ENCODE measurements around the gene SENP3. TPM values are rescaled to one million over a fixed set of nuclear protein-coding genes. Genes with fewer than 3 reads are reported as not detected.
A peak's percentile ranks its signal among the peaks of the same experiment; 100 is the strongest.

The SENP3 gene
- total RNA-seq, 1 donor from 2014 or later: 87.0 TPM

- intact Hi-C loops (cut with DNase I): no loop called here
- no peak overlapping the region for H3K27ac ChIP-seq
Observed at GRCh38 chr17:7541074-7541621, 20.6 kb upstream of the SENP3 start.

GRCh38 chr17:7544911-7545310, 16.8 kb upstream of the SENP3 start:
- Histone ChIP-seq H3K9me3 (no peaks in the 10 kb centered on the region), H3K4me3 (no peak overlapping the region), H3K27me3 (ENCODE audit: low read depth) (no peaks in the 10 kb centered on the region), H3K27ac (no peak overlapping the region), H3K36me3 (no peaks in the 10 kb centered on the region), H3K4me1 (peaks cover 11% of the 10 kb centered on the region)
- DNase-seq (no peak), ATAC-seq (no peak)
- no peak for TF ChIP-seq CTCF (IDR thresholded peaks at IDR 0.05)
- intact Hi-C loops (cut with DNase I): no loop called here

More at GRCh38 chr17:7541074-7541621, 20.6 kb upstream of the SENP3 start:
- ATAC-seq (no peak), DNase-seq (no peak)
- no peak for TF ChIP-seq CTCF (IDR thresholded peaks at IDR 0.05)
- Histone ChIP-seq H3K9me3 (peaks cover 4% of the 10 kb centered on the region), H3K4me3 (no peak overlapping the region), H3K36me3 (no peaks in the 10 kb centered on the region), H3K4me1 (no peaks in the 10 kb centered on the region), H3K27me3 (ENCODE audit: low read depth) (no peaks in the 10 kb centered on the region)

- DNase-seq (peak; percentile 84), ATAC-seq (peak; percentile 82 to 87)
- Histone ChIP-seq H3K4me3 (peak within 1 kb of the TSS; percentile 83), H3K4me1 (peaks cover 27% of the 10 kb centered on the region), H3K36me3 (peaks cover 8% of the 10 kb centered on the region), H3K27me3 (ENCODE audit: low read depth) (no peaks in the 10 kb centered on the region), H3K27ac (peak within 1 kb of the TSS; percentile 92), H3K9me3 (no peaks in the 10 kb centered on the region)
- intact Hi-C loops (cut with DNase I): no loop called here
- TF ChIP-seq CTCF (IDR thresholded peaks at IDR 0.05): peak; percentile 19
Observed at GRCh38 chr17:7548585-7549400, 12.9 kb upstream of the SENP3 start, which contains the start of gene TNFSF12. Gene TNFSF12, plus strand, starts transcription at chr17:7549058. Its CDS starts 96 bp downstream, at chr17:7549154.

GRCh38 chr17:7549401-7550055, 12.2 kb upstream of the SENP3 start:
- intact Hi-C loops (cut with DNase I): no loop called here
- peak; percentile 75 for DNase-seq

More at GRCh38 chr17:7549401-7550055, 12.2 kb upstream of the SENP3 start:
- no peaks in the 10 kb centered on the region for H3K9me3 ChIP-seq
- peak; percentile 74 to 79 for ATAC-seq
- H3K4me3 ChIP-seq: peak overlapping the region; percentile 83
- no peaks in the 10 kb centered on the region for H3K27me3 ChIP-seq (ENCODE audit: low read depth)
- H3K27ac ChIP-seq: peak overlapping the region; percentile 92
- peak; percentile 0 for TF ChIP-seq CTCF (IDR thresholded peaks at IDR 0.05)
- peaks cover 27% of the 10 kb centered on the region for H3K4me1 ChIP-seq
- H3K36me3 ChIP-seq: peaks cover 8% of the 10 kb centered on the region

Measured in lower lobe of right lung (tissue), 2 donors.